ENCODE data around the gene ZMYND19.

Gene ZMYND19

GRCh38 chr9:137551264-137552021, 38.9 kb downstream of the ZMYND19 start, which contains the start of gene MRPL41 (continued):
- no peak for TF ChIP-seq AEBP2 (tag by site-specific recombination; IDR thresholded peaks at IDR 0.05; ENCODE audit: borderline replicate concordance)
- TF ChIP-seq INSM2 (tag by site-specific recombination; IDR thresholded peaks at IDR 0.05), result no peak
- no peak for TF ChIP-seq ZNF280C (tag by site-specific recombination; IDR thresholded peaks at IDR 0.05)
- peak; percentile 35; the same call in 1 of the 2 replicates for TF ChIP-seq WT1 (tag by site-specific recombination; IDR thresholded peaks at IDR 0.05)
- TF ChIP-seq ZNF704 (tag by site-specific recombination; IDR thresholded peaks at IDR 0.05), result no peak
- TF ChIP-seq ZNF501 (tag by site-specific recombination; IDR thresholded peaks at IDR 0.05), result no peak
- 0 out of 2 replicates have a peak, but pooled peaks have one; percentile 32 for TF ChIP-seq ZNF777 (tag by site-specific recombination; IDR thresholded peaks at IDR 0.05; ENCODE audit: borderline replicate concordance)
- TF ChIP-seq ZNF791 (tag by site-specific recombination; IDR thresholded peaks at IDR 0.05), result no peak
- peak; percentile 85; the same call in 1 of the 2 replicates for TF ChIP-seq KLF8 (tag by site-specific recombination; IDR thresholded peaks at IDR 0.05)
- TF ChIP-seq ZNF211 (tag by site-specific recombination; IDR thresholded peaks at IDR 0.05; ENCODE audit: low read depth), result no peak
- no peak for TF ChIP-seq REST (tag by site-specific recombination; IDR thresholded peaks at IDR 0.05)
- TF ChIP-seq ZNF639 (tag by site-specific recombination; IDR thresholded peaks at IDR 0.05), result no peak
- no peak for TF ChIP-seq ZNF214 (tag by site-specific recombination; IDR thresholded peaks at IDR 0.05; ENCODE audit: borderline replicate concordance)
- no peak for TF ChIP-seq ZNF148 (tag by site-specific recombination; IDR thresholded peaks at IDR 0.05; ENCODE audit: borderline replicate concordance)
- no peak for TF ChIP-seq ZNF174 (tag by site-specific recombination; IDR thresholded peaks at IDR 0.05)
- TF ChIP-seq ZNF768 (tag by site-specific recombination; IDR thresholded peaks at IDR 0.05), result no peak
- no peak for TF ChIP-seq ZNF416 (tag by site-specific recombination; IDR thresholded peaks at IDR 0.05)
- TF ChIP-seq ZNF341 (tag by site-specific recombination; IDR thresholded peaks at IDR 0.05; ENCODE audit: low read depth), result 0 out of 2 replicates have a peak, but pooled peaks have one; percentile 8
- peak; percentile 68 for TF ChIP-seq SP7 (tag by site-specific recombination; IDR thresholded peaks at IDR 0.05)
- TF ChIP-seq ELK4 (IDR thresholded peaks at IDR 0.05; ENCODE audit: borderline replicate concordance, low read depth, low read length), result no peak
- TF ChIP-seq YY2 (tag by site-specific recombination; IDR thresholded peaks at IDR 0.05), result no peak
- no peak for TF ChIP-seq ZNF48 (tag by site-specific recombination; IDR thresholded peaks at IDR 0.05)
- TF ChIP-seq ZNF133 (tag by site-specific recombination; IDR thresholded peaks at IDR 0.05), result no peak

Data from HEK293 (cell line).